NCI-H2029 treated with DMSO at 0.1 percent for 48 hours (cell line): ENCODE measurements around the gene FRMD7.

Source experiments
- DNase-seq: peaks from one replicate; lab custom pipeline; 2025; lab: John Stamatoyannopoulos, UW

The FRMD7 gene

GRCh38 chrX:132033166-132033565, 94.7 kb downstream of the FRMD7 start:
- DNase-seq = no peak

GRCh38 chrX:132031867-132032266, 96.0 kb downstream of the FRMD7 start:
- DNase-seq = no peak

GRCh38 chrX:132030264-132030663, 97.6 kb downstream of the FRMD7 start:
- no peak for DNase-seq
